Measurements from ENCODE around the gene AFTPH.

AFTPH gene

GRCh38 chr2:64608867-64609226 lies 84.7 kb downstream of the AFTPH start:
- TF ChIP-seq, protein P1, sequence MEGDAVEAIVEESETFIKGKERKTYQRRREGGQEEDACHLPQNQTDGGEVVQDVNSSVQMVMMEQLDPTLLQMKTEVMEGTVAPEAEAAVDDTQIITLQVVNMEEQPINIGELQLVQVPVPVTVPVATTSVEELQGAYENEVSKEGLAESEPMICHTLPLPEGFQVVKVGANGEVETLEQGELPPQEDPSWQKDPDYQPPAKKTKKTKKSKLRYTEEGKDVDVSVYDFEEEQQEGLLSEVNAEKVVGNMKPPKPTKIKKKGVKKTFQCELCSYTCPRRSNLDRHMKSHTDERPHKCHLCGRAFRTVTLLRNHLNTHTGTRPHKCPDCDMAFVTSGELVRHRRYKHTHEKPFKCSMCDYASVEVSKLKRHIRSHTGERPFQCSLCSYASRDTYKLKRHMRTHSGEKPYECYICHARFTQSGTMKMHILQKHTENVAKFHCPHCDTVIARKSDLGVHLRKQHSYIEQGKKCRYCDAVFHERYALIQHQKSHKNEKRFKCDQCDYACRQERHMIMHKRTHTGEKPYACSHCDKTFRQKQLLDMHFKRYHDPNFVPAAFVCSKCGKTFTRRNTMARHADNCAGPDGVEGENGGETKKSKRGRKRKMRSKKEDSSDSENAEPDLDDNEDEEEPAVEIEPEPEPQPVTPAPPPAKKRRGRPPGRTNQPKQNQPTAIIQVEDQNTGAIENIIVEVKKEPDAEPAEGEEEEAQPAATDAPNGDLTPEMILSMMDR (IDR thresholded peaks at IDR 0.05; ENCODE audit: low read depth, low read length, missing control alignments): no peak
- H3K4me3 ChIP-seq (ENCODE audit: low read depth, low read length): peak overlapping the region; percentile 32
- DNase-seq (ENCODE audit: low read depth): no peak

GRCh38 chr2:64609227-64609941 lies 85.3 kb downstream of the AFTPH start:
- TF ChIP-seq, protein P1 (IDR thresholded peaks at IDR 0.05; ENCODE audit: low read depth, low read length, missing control alignments): peak; percentile 44
- DNase-seq (ENCODE audit: low read depth): no peak
- H3K4me3 ChIP-seq (ENCODE audit: low read depth, low read length): peak overlapping the region; percentile 56

DNA sequence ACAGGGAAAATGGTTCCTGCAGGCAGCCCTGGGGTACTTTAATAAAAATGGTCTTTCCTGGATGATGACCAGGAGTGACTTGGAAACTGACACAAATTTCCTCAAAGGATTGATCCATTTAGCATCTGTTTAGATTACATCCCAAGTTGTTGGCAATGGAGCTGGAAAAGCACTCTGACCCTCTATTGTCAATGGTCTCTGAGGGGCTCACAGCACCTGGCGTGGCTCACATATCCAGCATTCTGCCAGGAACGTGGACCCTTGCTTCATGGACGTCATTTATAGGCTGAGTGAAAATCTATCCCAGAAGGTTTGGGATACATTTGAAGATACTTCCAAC lies 85.8 kb downstream of the AFTPH start:
- H3K4me3 ChIP-seq (ENCODE audit: low read depth, low read length): peak overlapping the region; percentile 56
- TF ChIP-seq, protein P1 (IDR thresholded peaks at IDR 0.05; ENCODE audit: low read depth, low read length, missing control alignments): no peak
- no peak for DNase-seq (ENCODE audit: low read depth)

DNA sequence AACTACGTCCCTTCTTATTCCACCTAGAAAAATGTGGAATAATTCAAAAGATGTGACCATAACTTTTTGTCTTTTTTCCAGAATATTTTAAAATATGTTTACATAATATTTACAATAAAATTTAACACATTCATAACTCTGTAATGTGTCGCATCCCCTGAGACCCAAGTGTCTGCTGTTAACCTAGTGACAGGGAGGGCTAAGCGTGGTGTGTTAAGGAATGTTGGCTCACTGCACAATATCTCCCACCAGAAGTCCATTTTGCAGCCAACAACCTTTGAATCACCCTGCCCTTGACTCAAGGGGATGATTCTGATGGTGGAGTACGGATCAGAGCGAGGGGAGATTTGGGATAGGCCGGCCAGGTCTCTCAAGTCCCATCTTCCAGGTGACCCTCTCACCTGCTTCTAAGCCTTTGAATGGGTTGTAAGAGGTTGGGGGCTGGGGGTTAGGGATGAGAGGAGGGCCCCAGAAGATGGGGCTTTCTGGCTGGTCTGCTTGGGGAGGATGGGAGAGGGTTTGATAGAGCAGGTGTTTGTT lies 86.3 kb downstream of the AFTPH start:
- DNase-seq (ENCODE audit: low read depth): no peak
- no peak overlapping the region for H3K4me3 ChIP-seq (ENCODE audit: low read depth, low read length)
- TF ChIP-seq, protein P1 (IDR thresholded peaks at IDR 0.05; ENCODE audit: low read depth, low read length, missing control alignments): no peak

- TF ChIP-seq, protein P1 (IDR thresholded peaks at IDR 0.05; ENCODE audit: low read depth, low read length, missing control alignments): no peak
These were observed 88.6 kb downstream of the AFTPH start for GRCh38 chr2:64612575-64613195.

GRCh38 chr2:64613276-64613675 lies 89.1 kb downstream of the AFTPH start:
- no peak for DNase-seq (ENCODE audit: low read depth)
- TF ChIP-seq, protein P1 (IDR thresholded peaks at IDR 0.05; ENCODE audit: low read depth, low read length, missing control alignments): no peak
- no peak overlapping the region for H3K4me3 ChIP-seq (ENCODE audit: low read depth, low read length)

More at GRCh38 chr2:64612575-64613195, 88.6 kb downstream of the AFTPH start:
- H3K4me3 ChIP-seq (ENCODE audit: low read depth, low read length): no peak overlapping the region
- DNase-seq (ENCODE audit: low read depth): no peak

All from GM12864 (cell line).